COLO668 (cell line): ENCODE measurements around the gene RRP12.
A peak's percentile ranks its signal among the peaks of the same experiment; 100 is the strongest.
"Not testable (repeated sequence)": the region's sequence is repeated elsewhere in the genome, so short reads cannot be mapped to it uniquely, and the experiment has no call there.

ENCODE experiments used
- DNase-seq: peaks from one replicate; lab custom pipeline; 2025; ENCODE audit not compliant: unreplicated experiment; lab: John Stamatoyannopoulos, UW

Gene RRP12

DNA sequence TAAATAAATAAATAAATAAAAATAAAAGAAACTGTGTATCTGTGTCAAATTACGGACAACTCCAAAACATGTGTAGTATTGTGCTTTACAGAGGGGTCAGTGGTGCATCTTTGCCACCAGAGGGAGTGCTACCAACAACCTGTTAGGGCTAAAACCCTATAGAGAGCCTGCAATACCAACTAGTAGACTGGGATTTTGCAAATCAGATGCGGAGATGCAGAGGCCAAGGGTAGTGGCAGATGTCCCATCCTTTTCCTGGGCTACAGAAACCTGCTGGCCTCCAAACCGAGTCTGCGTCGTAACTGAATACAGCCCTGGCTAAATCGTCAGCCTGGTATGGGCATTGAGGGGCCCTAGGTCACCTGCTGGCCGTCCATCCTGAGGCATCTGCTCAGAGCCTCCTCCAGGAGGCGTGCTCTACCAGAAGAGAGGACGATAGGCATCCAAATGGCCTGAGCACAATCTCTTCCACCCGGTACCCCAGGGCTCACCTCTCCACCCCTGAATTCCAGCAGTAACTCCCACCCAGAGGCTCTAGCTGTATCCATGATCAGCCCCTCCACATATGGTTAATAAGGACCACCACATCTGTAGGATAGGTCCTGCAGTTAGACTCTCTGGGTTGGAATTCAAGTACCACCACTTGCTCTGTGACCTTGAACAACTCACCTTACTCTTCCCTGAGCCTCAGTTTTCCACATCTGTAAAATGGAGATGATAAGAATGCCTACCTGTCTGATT, 6.2 kb upstream of the RRP12 start:
- DNase-seq = peak; percentile 54

DNA sequence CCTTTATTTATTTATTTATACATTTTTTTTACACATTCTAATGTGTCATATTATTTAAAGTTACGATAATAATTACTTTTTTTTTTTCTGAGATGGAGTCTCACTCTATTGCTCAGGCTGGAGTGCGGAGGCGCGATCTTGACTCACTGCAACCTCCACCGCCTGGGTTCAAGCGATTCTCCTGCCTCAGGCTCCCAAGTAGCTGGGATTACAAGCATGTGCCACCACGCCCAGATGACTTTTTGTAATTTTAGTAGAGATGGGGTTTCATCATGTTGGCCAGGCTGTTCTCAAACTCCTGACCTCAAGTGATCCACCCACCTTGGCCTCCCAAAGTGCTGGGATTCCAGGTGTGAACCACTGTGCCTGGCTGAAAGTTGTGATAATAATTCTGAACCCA, 5.3 kb upstream of the RRP12 start:
- DNase-seq = not testable (repeated sequence)

DNA sequence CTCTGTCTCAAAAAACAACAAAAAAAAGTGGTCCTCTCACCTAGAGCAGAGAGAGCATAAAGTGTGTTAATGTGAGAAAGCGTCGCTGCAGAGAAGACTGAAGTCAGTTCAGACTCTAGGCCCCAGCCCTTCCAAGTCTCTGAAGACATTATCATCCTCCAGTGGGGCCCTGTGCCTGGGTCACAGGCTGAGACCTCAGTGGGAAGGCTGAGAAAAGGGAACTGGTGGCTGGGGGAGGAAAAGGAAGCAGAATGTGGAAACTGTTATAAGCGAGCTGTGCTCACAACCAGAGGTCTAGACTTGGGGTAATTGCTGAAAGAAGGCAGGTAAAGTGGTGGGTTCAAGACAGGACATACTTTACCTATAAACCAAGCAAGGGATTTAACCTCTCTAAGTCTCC, 4.9 kb upstream of the RRP12 start:
- DNase-seq = no peak

DNA sequence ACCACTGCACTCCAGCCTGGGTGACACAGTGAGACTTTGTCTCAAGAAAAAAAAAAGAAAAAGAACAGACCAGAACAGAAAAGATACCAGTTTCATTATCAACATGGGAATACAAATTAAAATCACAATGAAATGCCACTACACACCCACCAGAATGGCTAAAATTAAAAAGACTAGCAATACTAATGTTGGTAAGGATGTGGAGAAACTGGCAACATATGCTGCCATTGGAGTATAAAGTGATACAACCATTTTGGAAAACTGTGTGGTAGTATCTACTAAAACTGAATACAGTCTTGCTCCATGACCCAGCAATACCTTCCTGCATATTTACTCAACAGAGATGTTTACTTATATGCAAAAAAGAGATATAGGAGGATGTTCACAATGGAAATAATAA, 2.9 kb upstream of the RRP12 start:
- no peak for DNase-seq

DNA sequence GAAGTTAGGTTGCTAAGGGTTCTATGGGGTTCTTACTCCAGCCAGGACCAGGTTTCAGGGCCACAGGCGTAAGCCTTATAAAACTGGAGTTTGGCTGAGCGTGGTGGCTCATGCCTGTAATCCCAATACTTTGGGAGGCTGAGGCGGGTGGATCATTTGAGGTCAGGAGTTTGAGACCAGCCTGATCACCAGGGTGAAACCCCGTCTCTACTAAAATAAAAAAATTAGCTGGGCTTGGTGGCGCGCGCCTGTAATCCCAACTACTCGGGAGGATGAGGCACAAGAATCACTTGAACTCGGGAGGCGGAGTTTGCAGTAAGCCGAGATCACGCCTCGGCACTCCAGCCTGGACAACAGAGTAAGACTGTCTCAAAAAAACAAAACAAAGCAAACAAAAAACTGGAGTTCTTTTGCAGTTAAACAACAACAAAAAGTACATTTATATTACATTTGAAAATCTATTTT, 347 bp upstream of the RRP12 start:
- DNase-seq = no peak

DNA sequence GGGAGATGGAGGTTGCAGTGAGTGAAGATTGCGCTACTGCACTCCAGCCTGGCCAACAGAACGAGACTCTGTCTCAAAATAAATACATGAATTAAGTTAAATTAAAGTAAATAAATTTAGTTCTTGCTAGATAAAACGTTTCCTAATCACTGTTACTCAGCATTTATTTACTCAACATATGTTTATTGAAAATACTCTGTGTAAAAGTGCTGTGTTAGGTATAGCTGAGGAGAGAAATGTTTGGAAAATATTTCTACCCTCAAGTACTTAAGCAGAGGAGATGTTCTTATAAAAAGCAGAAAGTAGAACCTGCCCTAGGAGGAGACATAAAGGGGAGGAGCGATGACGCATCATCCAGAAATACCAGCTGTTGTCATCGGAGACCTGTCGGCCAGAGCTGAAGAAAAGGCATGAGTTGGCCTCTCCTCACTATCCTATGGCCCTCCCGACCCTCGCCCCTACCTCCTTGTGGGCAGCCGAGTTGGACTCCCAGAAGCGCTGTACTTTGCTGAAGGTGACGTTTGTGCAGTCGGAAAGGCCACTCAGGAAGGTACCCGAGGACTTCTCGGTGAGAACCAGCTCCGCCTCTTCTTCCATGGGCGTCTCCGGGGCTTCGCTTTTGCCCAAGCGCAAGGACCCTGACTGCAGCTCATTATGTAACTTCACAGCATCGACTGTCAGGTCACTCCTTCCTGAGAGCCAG, 1.1 kb downstream of the RRP12 start:
- peak; percentile 62 for DNase-seq

DNA sequence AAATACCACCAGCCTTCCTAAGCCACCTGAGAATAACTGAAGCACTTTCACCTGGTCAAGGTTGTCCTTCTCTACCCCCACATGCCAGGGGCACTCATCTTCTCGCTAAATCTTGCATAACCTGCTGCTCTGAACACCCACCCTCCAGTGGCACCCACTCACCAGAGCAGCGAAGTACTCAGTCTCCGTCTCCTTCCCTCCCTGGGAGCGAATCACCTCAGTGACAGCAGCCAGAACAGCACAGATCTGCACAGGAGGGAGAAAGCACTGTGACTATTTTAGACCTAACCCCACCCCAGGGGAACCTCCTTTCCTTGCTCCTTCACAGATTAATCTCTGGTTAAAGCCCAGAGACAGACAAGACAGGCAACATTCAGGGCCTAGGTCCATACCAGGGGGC, 5.1 kb downstream of the RRP12 start:
- no peak for DNase-seq

DNA sequence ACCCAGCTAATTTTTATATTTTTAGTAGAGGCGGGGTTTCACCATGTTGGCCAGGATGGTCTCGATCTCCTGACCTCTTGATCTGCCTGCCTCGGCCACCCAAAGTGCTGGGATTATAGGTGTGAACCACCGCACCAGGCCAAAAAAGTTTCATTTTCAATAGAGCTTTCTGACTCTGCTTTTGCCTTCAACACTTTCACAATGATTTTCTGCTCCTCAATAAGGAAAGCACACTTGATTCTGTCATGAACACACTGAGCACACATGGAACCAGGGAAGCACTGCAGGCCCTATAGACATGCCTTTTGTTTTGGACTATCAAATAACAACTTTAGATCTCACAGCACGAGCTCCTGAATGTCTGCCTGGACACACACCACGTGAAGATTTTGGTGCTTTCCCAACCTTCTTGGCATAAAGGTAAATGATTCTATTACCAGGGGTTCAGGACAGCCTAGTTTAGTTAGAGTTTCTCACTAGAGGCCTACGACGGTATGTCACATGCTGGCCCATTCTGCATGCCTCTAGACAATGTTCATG, 8.0 kb downstream of the RRP12 start:
- DNase-seq = no peak

DNA sequence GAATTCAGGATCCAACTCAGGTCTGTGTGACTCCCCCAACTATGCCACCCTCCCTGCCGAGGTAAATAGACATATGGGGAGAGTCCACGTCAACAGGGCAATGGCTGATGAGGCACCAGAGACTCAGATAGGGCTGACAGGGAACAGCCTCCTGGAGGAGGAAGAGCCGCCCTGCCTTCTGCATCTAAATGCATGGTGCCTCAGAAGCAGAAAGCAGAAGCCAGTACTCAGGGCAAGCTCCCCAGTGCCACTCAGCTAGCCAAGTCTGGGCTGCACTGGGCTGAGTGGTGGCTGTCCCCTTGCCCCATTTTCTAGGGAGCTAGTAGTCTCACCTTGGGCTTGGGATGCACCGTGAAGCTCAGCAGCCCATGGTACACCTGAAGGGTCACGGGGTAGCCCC, 11.0 kb downstream of the RRP12 start:
- no peak for DNase-seq

DNA sequence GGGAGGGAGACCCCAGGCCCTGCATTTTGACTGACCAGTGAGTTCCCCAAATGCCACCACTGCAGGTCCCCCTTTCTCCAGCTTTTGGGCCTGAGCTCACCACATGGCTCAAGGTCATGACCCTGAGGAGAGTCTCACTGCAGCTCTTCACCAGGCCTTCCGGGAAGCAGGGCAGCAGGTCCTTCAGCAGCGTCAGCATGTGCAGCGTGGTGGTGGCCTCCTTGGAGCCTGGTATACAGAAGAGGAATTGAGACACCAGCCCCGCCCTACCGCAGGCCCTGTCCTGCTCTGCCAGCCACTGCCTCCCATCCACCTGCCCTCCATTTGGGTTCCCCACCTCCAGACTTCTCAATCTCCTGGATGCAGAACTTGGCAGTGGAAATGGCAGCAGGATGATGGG, 13.0 kb downstream of the RRP12 start:
- DNase-seq = no peak

DNA sequence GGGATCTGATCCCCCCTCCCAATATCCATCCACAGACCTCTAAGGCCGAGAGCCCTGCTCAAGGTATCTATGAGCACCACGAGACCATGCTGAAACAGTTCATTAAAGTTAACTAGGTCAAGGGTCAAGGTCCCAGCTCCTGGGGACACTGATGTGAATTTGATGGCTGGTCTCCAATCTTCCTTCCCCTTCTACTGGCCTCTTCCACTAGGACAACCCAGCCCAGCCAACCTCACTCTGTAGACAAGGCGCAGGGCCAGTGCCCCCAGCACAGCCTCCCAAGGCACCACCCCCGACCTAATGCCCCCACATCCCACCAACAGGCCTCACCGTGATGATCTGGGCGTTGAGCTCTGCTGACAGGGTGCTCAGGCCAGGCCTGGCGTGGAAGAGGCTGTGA, 15.6 kb downstream of the RRP12 start:
- DNase-seq = no peak

DNA sequence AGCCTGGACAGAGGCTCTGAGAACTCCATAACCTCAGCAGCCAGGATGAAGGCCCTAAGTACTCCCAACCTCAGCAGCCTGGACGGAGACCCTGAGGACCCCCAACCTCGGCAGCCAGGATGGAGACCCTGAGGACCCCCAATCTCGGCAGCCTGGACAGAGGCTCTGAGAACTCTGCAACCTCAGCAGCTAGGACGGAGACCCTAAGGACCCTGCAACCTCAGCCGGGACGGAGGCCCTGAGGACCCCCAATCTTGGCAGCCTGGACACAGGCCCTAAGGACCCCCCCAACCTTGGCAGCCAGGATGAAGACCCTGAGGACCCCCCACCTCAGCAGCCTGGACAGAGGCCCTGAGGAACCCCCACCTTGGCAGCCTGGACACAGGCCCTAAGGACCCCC, 16.5 kb downstream of the RRP12 start:
- DNase-seq = no peak

DNA sequence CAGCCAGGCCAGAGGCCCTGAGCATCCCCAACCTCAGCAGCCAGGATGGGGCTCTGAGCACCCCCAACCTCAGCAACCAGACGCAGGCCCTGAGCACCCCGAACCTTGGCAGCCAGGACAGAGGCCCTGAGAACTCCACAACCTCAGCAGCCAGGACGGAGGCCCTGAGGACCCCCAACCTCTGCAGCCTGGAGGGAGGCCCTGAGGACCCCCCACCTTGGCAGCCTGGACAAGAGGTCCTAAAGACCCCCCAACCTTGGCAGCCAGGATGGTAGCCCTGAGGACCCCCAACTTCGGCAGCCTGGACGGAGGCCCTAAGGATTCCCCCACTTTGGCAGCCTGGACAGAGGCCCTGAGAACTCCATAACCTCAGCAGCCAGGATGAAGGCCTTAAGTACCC, 17.0 kb downstream of the RRP12 start:
- no peak for DNase-seq

DNA sequence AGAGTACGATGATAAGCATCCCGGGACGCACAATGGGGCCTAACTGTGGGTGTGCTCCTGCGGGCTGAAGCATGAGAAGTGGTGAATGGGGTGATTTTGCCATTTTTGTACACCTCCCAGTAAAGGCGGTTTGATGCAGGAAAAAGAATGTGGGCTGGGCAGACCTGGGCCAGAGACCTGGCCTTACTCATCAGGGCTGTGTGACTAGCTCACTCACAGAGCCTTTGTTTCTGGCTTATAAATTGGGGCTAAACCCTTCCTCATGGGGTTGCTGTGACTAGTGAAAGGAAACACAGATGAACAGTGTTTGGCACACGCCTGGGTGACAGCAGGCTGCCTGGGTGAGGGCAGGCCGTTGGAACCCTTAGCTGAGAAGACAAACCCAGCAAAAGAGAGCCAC, 18.0 kb downstream of the RRP12 start:
- DNase-seq = no peak

DNA sequence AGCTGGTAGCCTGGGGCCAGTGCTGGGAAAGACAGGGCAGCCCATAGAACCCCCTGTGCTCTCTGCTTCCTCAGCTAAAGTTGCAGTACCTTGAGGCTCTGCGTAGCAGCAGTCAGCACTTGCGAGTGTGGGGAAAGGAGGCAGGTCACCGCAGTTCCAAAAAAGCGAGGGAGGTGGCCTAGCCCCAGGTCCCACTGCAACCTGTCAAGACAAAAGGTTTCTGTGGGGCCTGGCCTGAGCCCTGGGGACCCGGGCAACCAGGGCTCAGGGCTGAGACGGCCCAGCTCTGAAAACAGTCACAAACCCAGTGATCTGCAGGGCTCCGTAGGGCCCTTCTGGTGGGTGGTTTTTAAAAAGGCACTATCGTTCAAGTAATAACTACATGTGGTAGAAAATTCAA, 19.5 kb downstream of the RRP12 start:
- no peak for DNase-seq

DNA sequence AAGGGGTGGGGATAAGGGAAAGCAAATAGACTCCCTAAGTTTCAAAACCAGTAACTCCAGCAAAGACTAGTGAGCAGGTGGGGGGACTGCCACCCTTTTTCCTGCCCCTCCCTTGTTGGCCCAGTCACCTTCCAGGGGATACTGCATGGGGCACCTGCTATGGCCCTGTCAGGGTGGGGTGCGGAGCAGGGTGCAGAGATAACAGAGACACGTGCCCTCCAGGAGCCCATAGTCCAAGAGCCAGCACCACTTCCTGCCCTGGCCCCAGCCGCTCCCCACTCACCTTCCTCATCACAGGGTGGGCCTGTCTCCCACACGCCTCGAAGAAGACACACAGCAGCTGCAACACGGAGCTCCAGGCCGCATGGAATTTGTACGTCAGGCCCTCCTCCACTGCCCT, 20.6 kb downstream of the RRP12 start:
- no peak for DNase-seq

DNA sequence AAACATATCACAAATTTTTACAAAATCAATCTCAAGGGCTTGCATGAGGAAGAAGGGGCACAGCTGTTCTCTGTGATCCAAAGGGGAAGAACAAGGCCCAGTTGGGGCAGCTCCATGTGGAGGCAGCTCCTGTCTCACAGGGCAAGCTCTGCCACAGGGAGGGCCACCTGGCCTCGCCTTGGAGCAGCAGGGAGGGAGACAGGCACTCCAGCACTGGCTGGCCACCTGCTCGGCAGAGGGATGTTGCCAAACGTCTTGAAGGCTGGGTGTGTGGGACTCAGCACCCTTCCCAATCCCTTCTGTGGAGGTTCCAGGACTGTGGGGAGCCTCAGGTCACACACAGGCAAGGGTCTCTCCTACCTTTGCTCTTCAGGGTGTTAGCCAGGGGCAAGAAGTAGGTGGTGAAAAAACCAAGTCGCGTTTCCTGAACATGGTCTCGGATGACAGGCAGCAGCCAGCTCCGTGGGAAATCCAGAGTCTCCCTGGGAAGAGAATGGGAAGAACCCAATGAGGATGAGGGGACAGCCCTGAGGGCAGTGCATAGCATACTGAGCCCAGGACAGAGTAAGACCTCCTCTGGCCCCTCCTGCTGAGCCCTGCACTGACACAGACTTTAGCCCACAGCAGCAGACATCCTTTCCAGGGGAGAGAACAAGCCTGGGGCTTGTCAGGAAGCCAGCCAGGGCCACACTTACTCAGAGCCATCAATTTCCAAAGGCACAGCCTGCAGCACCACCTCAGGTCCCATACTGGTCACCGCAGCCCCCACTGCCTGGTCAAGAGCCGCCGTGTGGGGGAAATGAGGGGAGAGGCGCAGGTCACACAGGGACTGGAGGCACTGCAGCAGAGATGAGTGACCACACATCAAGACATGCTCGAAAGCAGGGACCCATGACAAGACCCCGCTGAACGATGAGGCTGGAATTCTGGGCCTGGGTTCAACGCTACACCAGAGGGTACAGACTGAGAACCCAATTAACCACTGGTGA, 21.9 kb downstream of the RRP12 start:
- no peak for DNase-seq

DNA sequence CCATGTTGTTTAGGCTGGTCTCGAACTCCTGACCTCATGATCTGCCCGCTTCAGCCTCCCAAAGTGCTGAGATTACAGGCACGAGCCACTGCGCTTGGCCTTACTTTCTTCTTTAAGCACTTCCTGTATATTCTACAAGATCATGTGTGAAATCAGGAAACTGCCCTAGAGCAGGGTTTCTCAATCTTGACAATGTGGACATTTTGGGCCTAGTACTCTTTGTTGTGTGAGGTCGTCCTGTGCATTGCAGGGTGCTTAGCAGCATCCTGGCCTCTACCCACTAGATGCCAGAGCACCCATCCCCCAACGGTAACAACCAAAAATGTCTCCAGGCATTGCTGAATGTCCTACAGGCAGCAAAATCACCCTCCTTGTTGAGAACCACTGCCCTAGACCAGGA, 24.7 kb downstream of the RRP12 start:
- DNase-seq = no peak

DNA sequence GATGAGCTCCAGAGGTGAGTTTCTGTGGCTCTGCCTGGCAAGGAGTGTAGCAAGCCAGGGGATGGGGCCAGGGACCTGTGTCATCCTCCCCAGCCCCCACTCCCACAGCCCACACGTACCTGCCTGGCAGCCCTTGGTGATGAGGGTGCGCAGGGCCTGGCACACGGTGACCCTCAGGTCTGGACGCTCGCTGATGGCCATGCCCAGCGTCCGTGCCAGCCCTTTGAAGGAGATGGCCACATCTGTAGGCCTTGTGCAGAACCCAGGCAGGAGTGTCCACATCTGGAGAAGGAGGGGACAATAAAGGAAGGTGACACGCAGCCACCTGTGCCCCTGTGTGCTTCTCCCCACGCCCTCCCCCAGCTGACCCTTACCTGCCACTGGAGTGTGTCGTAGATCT, 27.7 kb downstream of the RRP12 start:
- DNase-seq = no peak

DNA sequence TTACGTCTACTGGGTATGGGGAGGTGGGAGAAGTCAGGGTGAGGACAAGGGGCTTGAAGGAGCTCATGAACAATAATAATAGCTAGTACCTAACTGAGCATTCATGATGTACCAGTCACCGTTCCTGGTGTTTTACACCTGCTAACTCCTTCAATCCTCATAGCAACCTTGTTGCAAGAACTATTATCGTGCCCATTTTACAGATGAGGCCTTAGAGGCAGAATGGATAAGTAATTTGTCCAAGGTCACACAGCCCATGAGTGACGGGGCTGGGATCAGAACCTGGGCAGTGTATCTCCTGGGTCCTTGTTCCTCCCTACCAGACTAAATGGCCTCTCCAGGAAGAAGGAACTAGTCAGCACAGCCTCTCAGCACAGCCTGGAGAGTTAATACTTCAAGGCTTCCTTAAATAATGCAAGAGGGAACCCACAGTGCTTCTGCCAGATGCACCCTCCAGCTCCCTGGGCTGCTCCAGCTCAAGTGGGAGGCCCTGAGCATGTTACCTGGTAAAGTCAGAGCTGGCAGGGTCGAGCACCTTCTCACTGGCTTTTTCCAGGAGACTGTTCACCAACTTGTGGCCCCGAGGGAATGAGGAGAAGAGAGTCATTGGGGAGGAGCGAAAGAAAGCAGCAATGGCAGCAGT, 28.8 kb downstream of the RRP12 start:
- DNase-seq = no peak

DNA sequence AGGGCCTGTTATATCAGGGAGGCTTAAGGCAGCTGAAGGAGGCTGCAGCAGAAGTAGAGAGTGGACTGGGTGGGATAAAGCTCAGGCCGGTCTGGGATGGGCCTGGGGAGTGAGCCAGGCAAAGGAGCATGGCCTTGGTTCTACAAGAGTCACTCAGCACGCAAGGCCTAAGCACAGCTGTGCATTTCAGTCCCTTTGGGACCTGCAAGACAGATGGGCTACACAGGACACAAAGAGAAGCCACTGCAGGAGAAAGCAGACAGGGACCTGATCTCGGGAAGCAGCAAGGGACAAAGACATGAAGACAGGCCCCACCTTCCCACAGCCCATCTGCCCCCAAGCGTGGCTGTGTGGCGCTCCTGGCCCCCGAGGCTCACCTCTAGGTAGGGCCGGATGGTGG, 29.4 kb downstream of the RRP12 start:
- no peak for DNase-seq
